A673 (cell line): Measurements from ENCODE around the gene OR5AU1. TPM values are rescaled to one million over a fixed set of nuclear protein-coding genes. Genes with fewer than 3 reads are reported as not detected.

Source experiments
- BruUV-seq: library from RNA; stranded (reverse); fragments of 400-500 nt; replicated peaks from 2 replicates; lab custom pipeline; 2021; lab: Mats Ljungman, UMichigan
- CTCF ChIA-PET: fragments of 300-600 bp; sonication (Branson Sonifier 250); formaldehyde crosslinking; loops from one replicate; lab custom pipeline; 2022; ENCODE audit warnings: antibody characterized with exemption; lab: Charles Lee
- POLR2A ChIA-PET: fragments of 300-600 bp; sonication (Branson Sonifier 250); formaldehyde crosslinking; loops from one replicate; lab custom pipeline; 2022; ENCODE audit warnings: antibody characterized with exemption; ENCODE audit not compliant: low non-redundant PET; lab: Charles Lee
- DNase-seq: peaks from one replicate; pipeline ENCODE4 v3.0.0-alpha.2; 2015; ENCODE audit warnings: low spot score
- H3K27ac ChIP-seq: fragments of 200-600 bp; sonication (generic); 2 replicates; pipeline ENCODE4 v1.5.1; 2016; ENCODE audit warnings: mixed run types, low read depth, mild to moderate bottlenecking, mixed read lengths, antibody characterized with exemption, low read length; ENCODE audit not compliant: poor library complexity, severe bottlenecking
- H3K27me3 ChIP-seq: fragments of 200-600 bp; sonication (generic); replicated peaks from 2 replicates; pipeline ENCODE4 v1.6.1; 2017; ENCODE audit warnings: mixed run types, low read depth, mild to moderate bottlenecking, mixed read lengths, antibody characterized with exemption, low read length; ENCODE audit not compliant: insufficient read depth, poor library complexity
- H3K36me3 ChIP-seq: fragments of 200-600 bp; sonication (generic); 2 replicates; pipeline ENCODE4 v1.6.1; 2016; ENCODE audit warnings: mixed run types, mild to moderate bottlenecking, mixed read lengths, antibody characterized with exemption, low read length; ENCODE audit not compliant: insufficient read depth, poor library complexity, severe bottlenecking
- H3K4me1 ChIP-seq: fragments of 200-600 bp; sonication (generic); 2 replicates; pipeline ENCODE4 v1.6.1; 2017; ENCODE audit warnings: mixed run types, mild to moderate bottlenecking, mixed read lengths, antibody characterized with exemption, low read length; ENCODE audit not compliant: insufficient read depth, poor library complexity, severe bottlenecking
- H3K4me3 ChIP-seq: fragments of 200-600 bp; sonication (generic); 2 replicates; pipeline ENCODE4 v1.5.1; 2016; ENCODE audit warnings: low read depth, mixed run types, mild to moderate bottlenecking, mixed read lengths, low read length; ENCODE audit not compliant: poor library complexity, severe bottlenecking
- H3K9me3 ChIP-seq: fragments of 200-600 bp; sonication (generic); 2 replicates; pipeline ENCODE4 v1.6.1; 2016; ENCODE audit warnings: mixed run types, low read depth, mild to moderate bottlenecking, mixed read lengths, antibody characterized with exemption, low read length; ENCODE audit not compliant: poor library complexity, severe bottlenecking
- CTCF ChIP-seq: fragments of 300-800, 200-600 bp; sonication (generic); conservative IDR thresholded peaks from 2 replicates; pipeline ENCODE4 v1.5.1; 2017; ENCODE audit warnings: low read depth, mild to moderate bottlenecking, antibody characterized with exemption, low read length, moderate library complexity, mixed read lengths
- EZH2 ChIP-seq: fragments of 200-600 bp; sonication (generic); IDR thresholded peaks from 2 replicates; pipeline ENCODE4 v1.6.1; 2017; ENCODE audit warnings: borderline replicate concordance, low read depth, mild to moderate bottlenecking, mixed read lengths, antibody characterized with exemption, low read length; ENCODE audit not compliant: poor library complexity, severe bottlenecking
- intact Hi-C: fragments of 100-400 bp; cut with micrococcal nuclease; formaldehyde crosslinking; loops from one replicate; pipeline ENCODE4 v1.10.0; 2022; ENCODE audit not compliant: unreplicated experiment
- total RNA-seq: library from RNA; stranded (reverse); gene quantifications from 2 replicates; pipeline ENCODE4 v1.2.3, GENCODE V29; 2021

OR5AU1 gene
- total RNA-seq, 1 experiment from 2014 or later, result not detected

- CTCF ChIA-PET, result interaction anchor here (0.6 to 3.9 kb wide), 9 partner anchors 10 to 489 kb away, joined by 3 to 55 read pairs (median 12); partner anchors contain the start of gene ARHGEF40
- H3K27ac ChIP-seq, result peak overlapping the region; percentile 100
- no TSS peak for BruUV-seq
Observed at GRCh38 chr14:21105095-21105494, 50.8 kb downstream of the OR5AU1 start.

More at GRCh38 chr14:21105095-21105494, 50.8 kb downstream of the OR5AU1 start:
- DNase-seq, result no peak
- Histone ChIP-seq H3K4me1 (peaks cover 26% of the 10 kb centered on the region), H3K9me3 (no peaks in the 10 kb centered on the region), H3K27me3 (no peaks in the 10 kb centered on the region), H3K4me3 (peak overlapping the region; percentile 92), H3K36me3 (no peaks in the 10 kb centered on the region)
- no peak for TF ChIP-seq CTCF
- no peak for TF ChIP-seq EZH2
- POLR2A ChIA-PET, result no interaction called here
- intact Hi-C loops, result loop anchor here (5.0 kb wide), 1 partner anchor 248 kb away; no protein-coding TSS in a partner anchor

Other genes starting within 250 kb of the OR5AU1 start
- gene RNASE2, start 200.6 kb downstream of the OR5AU1 start, total RNA-seq, result not detected in 2 replicates
- 95.4 and 98.4 TPM in 2 replicates for gene METTL17, start 166.1 kb downstream of the OR5AU1 start, total RNA-seq
- not detected in 2 replicates for gene SLC39A2, start 156.8 kb downstream of the OR5AU1 start, total RNA-seq
- 8.0 and 17.1 TPM in 2 replicates for gene NDRG2, start 131.0 kb downstream of the OR5AU1 start, total RNA-seq
- gene TPPP2, start 125.8 kb downstream of the OR5AU1 start, total RNA-seq, result not detected in 2 replicates
- not detected in 2 replicates for gene RNASE13, start 121.3 kb downstream of the OR5AU1 start, total RNA-seq
- not detected in 2 replicates for gene RNASE7, start 113.7 kb downstream of the OR5AU1 start, total RNA-seq
- gene RNASE8, start 98.2 kb downstream of the OR5AU1 start, total RNA-seq, result not detected in 2 replicates
- gene ARHGEF40, start 85.8 kb downstream of the OR5AU1 start, total RNA-seq, result 89.6 and 94.1 TPM in 2 replicates
- gene ZNF219, start 57.4 kb downstream of the OR5AU1 start, total RNA-seq, result 78.0 and 84.6 TPM in 2 replicates
- gene TMEM253, start 55.0 kb downstream of the OR5AU1 start, total RNA-seq, result 0.48 and 0.49 TPM in 2 replicates
- gene HNRNPC, start 113.4 kb upstream of the OR5AU1 start, total RNA-seq, result 934 and 949 TPM in 2 replicates
- 0.86 and 0.98 TPM in 2 replicates for gene RPGRIP1, start 124.0 kb upstream of the OR5AU1 start, total RNA-seq
- 193 and 196 TPM in 2 replicates for gene SUPT16H, start 228.0 kb upstream of the OR5AU1 start, total RNA-seq